HepG2 (cell line): ENCODE data around the gene SLC35F1.

Experiments
- AGO2 ChIP-seq: fragments of 200-400 bp; formaldehyde crosslinking; optimal IDR thresholded peaks from 2 replicates; pipeline ENCODE3; 2017; ENCODE audit warnings: mild to moderate bottlenecking, low read depth, low read length, moderate library complexity
- BRF2 ChIP-seq: sonication (generic); formaldehyde crosslinking; IDR thresholded peaks from 2 replicates; pipeline ENCODE4 v1.8.1; 2022; ENCODE audit warnings: mild to moderate bottlenecking, missing genetic modification reagents
- CEBPB ChIP-seq: IDR thresholded peaks from 2 replicates; pipeline ENCODE4 v1.6.1; 2011; ENCODE audit warnings: low read depth, low read length, improper control_type of control experiment, borderline replicate concordance
- CTCF ChIP-seq: sonication (generic); formaldehyde crosslinking; IDR thresholded peaks from 2 replicates; pipeline ENCODE4 v1.5.0; 2020; ENCODE audit warnings: mild to moderate bottlenecking, missing genetic modification reagents, moderate library complexity
- FOXO1 ChIP-seq: sonication (generic); formaldehyde crosslinking; IDR thresholded peaks from 2 replicates; pipeline ENCODE4 v1.4.0; 2020; ENCODE audit warnings: missing genetic modification reagents
- POLR2A ChIP-seq, 2 experiments: IDR thresholded peaks; 2 replicates each; pipeline ENCODE4 v1.6.1; 2011; ENCODE audit warnings: low read depth in 2 of 2, low read length in 2 of 2, mild to moderate bottlenecking in 1 of 2, moderate library complexity in 1 of 2; ENCODE audit not compliant: insufficient read depth in 1 of 2
- ZBTB25 ChIP-seq: IDR thresholded peaks from 2 replicates; pipeline ENCODE4 v1.6.1; 2018; ENCODE audit warnings: missing genetic modification reagents
- ZNF670 ChIP-seq: sonication (generic); formaldehyde crosslinking; IDR thresholded peaks from 2 replicates; pipeline ENCODE4 v1.8.0; 2022; ENCODE audit warnings: mild to moderate bottlenecking, missing genetic modification reagents, borderline replicate concordance

- TF ChIP-seq ZBTB25 (no peak), BRF2 (CRISPR knock-in tag) (no peak), POLR2A (IDR thresholded peaks at IDR 0.05; ENCODE audit: insufficient read depth in 1 of 2, low read depth in 2 of 2, low read length in 2 of 2) (no peak), CEBPB (no peak), AGO2 (no peak), CTCF (CRISPR knock-in tag) (no peak), ZNF670 (no peak), FOXO1 (CRISPR knock-in tag) (no peak)
These were observed 308.2 kb downstream of the SLC35F1 start for GRCh38 chr6:118215269-118215668.
